ENCODE measurements around the gene NAA60. TPM values are rescaled to one million over a fixed set of nuclear protein-coding genes. Genes with fewer than 3 reads are reported as not detected.

The NAA60 gene
- total and polyA plus RNA-seq, 9 of the 15 experiments (the other 6 are each of a cell fraction or from before 2014, with no cell fraction given) = 2.1 to 49.4 (median 10.3) TPM

DNA sequence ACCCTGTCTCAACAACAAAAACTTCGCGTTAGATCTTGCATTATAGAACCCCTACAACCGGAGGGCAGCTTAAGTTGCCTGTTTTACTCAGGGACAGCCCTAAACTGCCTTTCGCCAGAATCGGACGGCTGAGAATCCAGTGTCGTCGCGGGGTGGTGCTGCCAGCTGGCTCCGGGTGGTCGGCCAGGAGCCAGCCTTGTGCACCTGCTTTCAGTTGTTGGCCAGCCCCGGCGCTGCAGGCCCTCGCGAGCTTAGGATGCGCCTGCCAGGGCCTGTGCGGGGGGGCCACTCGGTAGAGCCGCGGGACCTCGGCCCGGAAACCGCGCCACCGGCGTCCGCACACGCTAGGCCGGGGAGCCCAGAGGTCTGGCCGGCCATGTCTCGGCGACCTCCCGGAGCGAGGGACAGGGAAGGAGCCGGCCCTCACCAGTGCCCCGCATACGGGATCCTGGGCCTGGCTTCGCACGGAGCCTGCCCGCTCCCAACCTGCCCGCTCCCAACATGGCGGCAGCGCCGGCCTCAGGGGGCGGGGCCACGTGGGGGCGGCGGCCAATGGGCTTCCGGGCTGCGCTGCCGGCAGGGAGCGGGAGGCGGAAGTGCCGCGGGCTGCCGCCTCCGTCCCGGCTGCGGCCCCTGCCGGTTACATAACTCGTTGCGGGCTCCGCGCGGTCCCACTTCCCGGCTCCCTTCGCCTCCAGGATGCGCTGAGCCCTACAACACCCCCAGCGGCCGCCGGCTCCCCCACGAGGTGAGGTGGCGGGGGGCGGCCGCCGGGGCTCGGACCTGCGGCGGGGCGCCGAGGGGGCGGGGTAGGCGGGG is 14.2 kb downstream of the NAA60 start (continued):
- TF ChIP-seq, protein P1, sequence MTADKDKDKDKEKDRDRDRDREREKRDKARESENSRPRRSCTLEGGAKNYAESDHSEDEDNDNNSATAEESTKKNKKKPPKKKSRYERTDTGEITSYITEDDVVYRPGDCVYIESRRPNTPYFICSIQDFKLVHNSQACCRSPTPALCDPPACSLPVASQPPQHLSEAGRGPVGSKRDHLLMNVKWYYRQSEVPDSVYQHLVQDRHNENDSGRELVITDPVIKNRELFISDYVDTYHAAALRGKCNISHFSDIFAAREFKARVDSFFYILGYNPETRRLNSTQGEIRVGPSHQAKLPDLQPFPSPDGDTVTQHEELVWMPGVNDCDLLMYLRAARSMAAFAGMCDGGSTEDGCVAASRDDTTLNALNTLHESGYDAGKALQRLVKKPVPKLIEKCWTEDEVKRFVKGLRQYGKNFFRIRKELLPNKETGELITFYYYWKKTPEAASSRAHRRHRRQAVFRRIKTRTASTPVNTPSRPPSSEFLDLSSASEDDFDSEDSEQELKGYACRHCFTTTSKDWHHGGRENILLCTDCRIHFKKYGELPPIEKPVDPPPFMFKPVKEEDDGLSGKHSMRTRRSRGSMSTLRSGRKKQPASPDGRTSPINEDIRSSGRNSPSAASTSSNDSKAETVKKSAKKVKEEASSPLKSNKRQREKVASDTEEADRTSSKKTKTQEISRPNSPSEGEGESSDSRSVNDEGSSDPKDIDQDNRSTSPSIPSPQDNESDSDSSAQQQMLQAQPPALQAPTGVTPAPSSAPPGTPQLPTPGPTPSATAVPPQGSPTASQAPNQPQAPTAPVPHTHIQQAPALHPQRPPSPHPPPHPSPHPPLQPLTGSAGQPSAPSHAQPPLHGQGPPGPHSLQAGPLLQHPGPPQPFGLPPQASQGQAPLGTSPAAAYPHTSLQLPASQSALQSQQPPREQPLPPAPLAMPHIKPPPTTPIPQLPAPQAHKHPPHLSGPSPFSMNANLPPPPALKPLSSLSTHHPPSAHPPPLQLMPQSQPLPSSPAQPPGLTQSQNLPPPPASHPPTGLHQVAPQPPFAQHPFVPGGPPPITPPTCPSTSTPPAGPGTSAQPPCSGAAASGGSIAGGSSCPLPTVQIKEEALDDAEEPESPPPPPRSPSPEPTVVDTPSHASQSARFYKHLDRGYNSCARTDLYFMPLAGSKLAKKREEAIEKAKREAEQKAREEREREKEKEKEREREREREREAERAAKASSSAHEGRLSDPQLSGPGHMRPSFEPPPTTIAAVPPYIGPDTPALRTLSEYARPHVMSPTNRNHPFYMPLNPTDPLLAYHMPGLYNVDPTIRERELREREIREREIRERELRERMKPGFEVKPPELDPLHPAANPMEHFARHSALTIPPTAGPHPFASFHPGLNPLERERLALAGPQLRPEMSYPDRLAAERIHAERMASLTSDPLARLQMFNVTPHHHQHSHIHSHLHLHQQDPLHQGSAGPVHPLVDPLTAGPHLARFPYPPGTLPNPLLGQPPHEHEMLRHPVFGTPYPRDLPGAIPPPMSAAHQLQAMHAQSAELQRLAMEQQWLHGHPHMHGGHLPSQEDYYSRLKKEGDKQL (CRISPR knock-in tag; IDR thresholded peaks at IDR 0.05; ENCODE audit: borderline replicate concordance) = no peak
- TF ChIP-seq SRSF7 (optimal IDR thresholded peaks at IDR 0.05; ENCODE audit: low read depth, low read length) = no peak
- TF ChIP-seq CBFA2T3 (IDR thresholded peaks at IDR 0.05) = no peak
- no peak for TF ChIP-seq MCM5 (IDR thresholded peaks at IDR 0.05; ENCODE audit: low read depth)
- TF ChIP-seq HMG20B (CRISPR knock-in tag; IDR thresholded peaks at IDR 0.05) = no peak
- no peak for TF ChIP-seq PURB (CRISPR knock-in tag; IDR thresholded peaks at IDR 0.05; ENCODE audit: low read depth)
- peak; percentile 54; the same call in 1 of the 2 replicates for TF ChIP-seq ZNF143 (CRISPR knock-in tag; IDR thresholded peaks at IDR 0.05)
- TF ChIP-seq ZNF121 (CRISPR knock-in tag; conservative IDR thresholded peaks at IDR 0.05) = no peak
- TF ChIP-seq, protein P2, sequence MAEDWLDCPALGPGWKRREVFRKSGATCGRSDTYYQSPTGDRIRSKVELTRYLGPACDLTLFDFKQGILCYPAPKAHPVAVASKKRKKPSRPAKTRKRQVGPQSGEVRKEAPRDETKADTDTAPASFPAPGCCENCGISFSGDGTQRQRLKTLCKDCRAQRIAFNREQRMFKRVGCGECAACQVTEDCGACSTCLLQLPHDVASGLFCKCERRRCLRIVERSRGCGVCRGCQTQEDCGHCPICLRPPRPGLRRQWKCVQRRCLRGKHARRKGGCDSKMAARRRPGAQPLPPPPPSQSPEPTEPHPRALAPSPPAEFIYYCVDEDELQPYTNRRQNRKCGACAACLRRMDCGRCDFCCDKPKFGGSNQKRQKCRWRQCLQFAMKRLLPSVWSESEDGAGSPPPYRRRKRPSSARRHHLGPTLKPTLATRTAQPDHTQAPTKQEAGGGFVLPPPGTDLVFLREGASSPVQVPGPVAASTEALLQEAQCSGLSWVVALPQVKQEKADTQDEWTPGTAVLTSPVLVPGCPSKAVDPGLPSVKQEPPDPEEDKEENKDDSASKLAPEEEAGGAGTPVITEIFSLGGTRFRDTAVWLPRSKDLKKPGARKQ (CRISPR knock-in tag; IDR thresholded peaks at IDR 0.05) = no peak
- no peak for TF ChIP-seq HNRNPK (IDR thresholded peaks at IDR 0.05; ENCODE audit: low read depth, low read length, poor library complexity, severe bottlenecking)
- TF ChIP-seq RFX5 (IDR thresholded peaks at IDR 0.05; ENCODE audit: low read depth, low read length) = no peak
- TF ChIP-seq ZNF717 (CRISPR knock-in tag; IDR thresholded peaks at IDR 0.05) = no peak
- TF ChIP-seq POU5F1 (IDR thresholded peaks at IDR 0.05; ENCODE audit: borderline replicate concordance, low read depth, low read length, partially characterized antibody) = no peak
- no peak for TF ChIP-seq TARDBP (IDR thresholded peaks at IDR 0.05)
- TF ChIP-seq ZFPM2 (CRISPR knock-in tag; IDR thresholded peaks at IDR 0.05) = no peak
- TF ChIP-seq SREBF1 (IDR thresholded peaks at IDR 0.05; ENCODE audit: borderline replicate concordance, low read depth, low read length) = no peak
- TF ChIP-seq, protein P3, sequence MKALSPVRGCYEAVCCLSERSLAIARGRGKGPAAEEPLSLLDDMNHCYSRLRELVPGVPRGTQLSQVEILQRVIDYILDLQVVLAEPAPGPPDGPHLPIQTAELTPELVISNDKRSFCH (CRISPR knock-in tag; IDR thresholded peaks at IDR 0.05) = no peak
- TF ChIP-seq, protein P3 (tag; IDR thresholded peaks at IDR 0.05) = peak; percentile 65
